WTC11 (cell line): ENCODE measurements around the gene CDH18. TPM values are rescaled to one million over a fixed set of nuclear protein-coding genes. Genes with fewer than 3 reads are reported as not detected.

Experiments used
- ATAC-seq: fragments of 200-7000 bp; cut with Tn5 transposase; 2 replicates; pipeline ENCODE4 v1.10.0; 2021; ENCODE audit warnings: mild to moderate bottlenecking, moderate library complexity
- CTCF ChIA-PET: fragments of 300-600 bp; sonication (Branson Sonifier 250); formaldehyde crosslinking; loops from one replicate; lab custom pipeline; 2021; ENCODE audit warnings: antibody characterized with exemption; lab: Charles Lee
- POLR2A ChIA-PET: fragments of 350-600 bp; sonication (Branson Sonifier 250); formaldehyde crosslinking; loops from one replicate; lab custom pipeline; 2021; ENCODE audit warnings: antibody characterized with exemption; lab: Charles Lee
- DNase-seq: peaks from one replicate; pipeline ENCODE4 v3.0.0; 2021; ENCODE audit warnings: low spot score
- H3K27ac Mint-ChIP-seq: 2 replicates; pipeline ENCODE4 v1.8.0; 2021; ENCODE audit warnings: mixed read lengths
- H3K27me3 Mint-ChIP-seq: 2 replicates; pipeline ENCODE4 v1.8.0; 2021; ENCODE audit warnings: low read depth, mild to moderate bottlenecking, moderate library complexity, mixed read lengths
- H3K36me3 Mint-ChIP-seq: 2 replicates; pipeline ENCODE4 v1.8.0; 2021; ENCODE audit warnings: mixed read lengths
- H3K4me1 Mint-ChIP-seq: 2 replicates; pipeline ENCODE4 v1.8.0; 2022; ENCODE audit warnings: mixed read lengths
- H3K4me3 Mint-ChIP-seq: 2 replicates; pipeline ENCODE4 v1.8.0; 2021; ENCODE audit warnings: mild to moderate bottlenecking, moderate library complexity, mixed read lengths
- H3K9me3 Mint-ChIP-seq: 2 replicates; pipeline ENCODE4 v1.8.0; 2021; ENCODE audit warnings: mixed read lengths
- CREM ChIP-seq: sonication (generic); formaldehyde crosslinking; IDR thresholded peaks from 2 replicates; pipeline ENCODE4 v1.8.1; 2022; ENCODE audit warnings: mild to moderate bottlenecking, missing genetic modification reagents, moderate library complexity
- ETV6 ChIP-seq: sonication (generic); formaldehyde crosslinking; IDR thresholded peaks from 2 replicates; pipeline ENCODE4 v1.8.1; 2022; ENCODE audit warnings: mild to moderate bottlenecking, missing genetic modification reagents
- FOXJ3 ChIP-seq: sonication (generic); formaldehyde crosslinking; IDR thresholded peaks from 2 replicates; pipeline ENCODE4 v1.9.0; 2021; ENCODE audit warnings: missing genetic modification reagents, mild to moderate bottlenecking, borderline replicate concordance
- FOXP4 ChIP-seq: sonication (generic); formaldehyde crosslinking; IDR thresholded peaks from 2 replicates; pipeline ENCODE4 v1.8.0; 2022; ENCODE audit warnings: mild to moderate bottlenecking, missing genetic modification reagents
- HMGXB4 ChIP-seq: sonication (generic); formaldehyde crosslinking; IDR thresholded peaks from 2 replicates; pipeline ENCODE4 v1.8.1; 2023; ENCODE audit warnings: mild to moderate bottlenecking, moderate library complexity, missing genetic modification reagents
- JAZF1 ChIP-seq: fragments of 250-450 bp; sonication (Bioruptor Pico); IDR thresholded peaks from 2 replicates; pipeline ENCODE4 v1.9.0; 2021; ENCODE audit warnings: moderate library complexity, mild to moderate bottlenecking, inconsistent platforms
- JUN ChIP-seq: sonication (generic); formaldehyde crosslinking; IDR thresholded peaks from 2 replicates; pipeline ENCODE4 v1.8.0; 2023; ENCODE audit warnings: mild to moderate bottlenecking, missing genetic modification reagents
- MYBL2 ChIP-seq: sonication (generic); formaldehyde crosslinking; IDR thresholded peaks from 2 replicates; pipeline ENCODE4 v1.8.1; 2023; ENCODE audit warnings: mild to moderate bottlenecking, moderate library complexity, missing genetic modification reagents
- NR1H2 ChIP-seq: sonication (generic); formaldehyde crosslinking; IDR thresholded peaks from 2 replicates; pipeline ENCODE4 v1.9.0; 2021; ENCODE audit warnings: mild to moderate bottlenecking, moderate library complexity, missing genetic modification reagents
- NR2C2 ChIP-seq: sonication (generic); formaldehyde crosslinking; IDR thresholded peaks from 2 replicates; pipeline ENCODE4 v1.8.0; 2022; ENCODE audit warnings: mild to moderate bottlenecking, missing genetic modification reagents
- RELA ChIP-seq: sonication (generic); formaldehyde crosslinking; IDR thresholded peaks from 2 replicates; pipeline ENCODE4 v1.8.1; 2022; ENCODE audit warnings: missing genetic modification reagents, mild to moderate bottlenecking, borderline replicate concordance
- SOX15 ChIP-seq: fragments of 250-450 bp; sonication (Bioruptor Pico); IDR thresholded peaks from 2 replicates; pipeline ENCODE4 v1.9.0; 2021; ENCODE audit warnings: mild to moderate bottlenecking
- ZNF121 ChIP-seq: sonication (generic); formaldehyde crosslinking; IDR thresholded peaks from 2 replicates; pipeline ENCODE4 v1.8.0; 2023; ENCODE audit warnings: missing genetic modification reagents
- ZNF263 ChIP-seq: sonication (generic); formaldehyde crosslinking; IDR thresholded peaks from 2 replicates; pipeline ENCODE4 v1.8.1; 2022; ENCODE audit warnings: low read depth, mild to moderate bottlenecking, moderate library complexity, missing genetic modification reagents
- total RNA-seq: library from RNA; stranded (reverse); gene quantifications from 3 replicates; pipeline ENCODE4 v1.2.3, GENCODE V29; 2021
- TF ChIP-seq, protein P1 (sequence below): sonication (generic); formaldehyde crosslinking; IDR thresholded peaks from 2 replicates; pipeline ENCODE4 v1.8.0; 2022; ENCODE audit warnings: mild to moderate bottlenecking, missing genetic modification reagents
- TF ChIP-seq, protein P2 (sequence below): fragments of 200-600 bp; IDR thresholded peaks from 2 replicates; pipeline ENCODE4 v1.8.0; 2022; ENCODE audit warnings: antibody characterized with exemption
- TF ChIP-seq, protein P3 (sequence below): fragments of 250-450 bp; sonication (Bioruptor Pico); IDR thresholded peaks from 2 replicates; pipeline ENCODE4 v1.9.0; 2021; ENCODE audit warnings: mild to moderate bottlenecking
- TF ChIP-seq, protein P4 (sequence below): fragments of 250-450 bp; sonication (Bioruptor Pico); IDR thresholded peaks from 2 replicates; pipeline ENCODE4 v2.1.2; 2022; ENCODE audit warnings: mild to moderate bottlenecking, moderate library complexity
- TF ChIP-seq, protein P5 (sequence below): sonication (generic); formaldehyde crosslinking; IDR thresholded peaks from 2 replicates; pipeline ENCODE4 v1.8.1; 2022; ENCODE audit warnings: mild to moderate bottlenecking, moderate library complexity, missing genetic modification reagents
- TF ChIP-seq, protein P6 (sequence below): fragments of 250-450 bp; sonication (Bioruptor Pico); IDR thresholded peaks from 2 replicates; pipeline ENCODE4 v1.9.0; 2021; ENCODE audit warnings: moderate library complexity, mild to moderate bottlenecking, inconsistent platforms, borderline replicate concordance
- TF ChIP-seq, protein P7 (sequence below): sonication (generic); formaldehyde crosslinking; IDR thresholded peaks from 2 replicates; pipeline ENCODE4 v1.8.0; 2022; ENCODE audit warnings: mild to moderate bottlenecking, missing genetic modification reagents
- TF ChIP-seq, protein P8 (sequence below): sonication (generic); formaldehyde crosslinking; IDR thresholded peaks from 2 replicates; pipeline ENCODE4 v1.8.0; 2022; ENCODE audit warnings: missing genetic modification reagents

Gene CDH18
- total RNA-seq, 1 experiment from 2014 or later: 0.24 TPM

- TF ChIP-seq NR1H2 (CRISPR knock-in tag) (no peak), ETV6 (no peak), FOXP4 (no peak)
- TF ChIP-seq, protein P1, sequence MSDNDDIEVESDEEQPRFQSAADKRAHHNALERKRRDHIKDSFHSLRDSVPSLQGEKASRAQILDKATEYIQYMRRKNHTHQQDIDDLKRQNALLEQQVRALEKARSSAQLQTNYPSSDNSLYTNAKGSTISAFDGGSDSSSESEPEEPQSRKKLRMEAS: no peak
- TF ChIP-seq, protein P2, sequence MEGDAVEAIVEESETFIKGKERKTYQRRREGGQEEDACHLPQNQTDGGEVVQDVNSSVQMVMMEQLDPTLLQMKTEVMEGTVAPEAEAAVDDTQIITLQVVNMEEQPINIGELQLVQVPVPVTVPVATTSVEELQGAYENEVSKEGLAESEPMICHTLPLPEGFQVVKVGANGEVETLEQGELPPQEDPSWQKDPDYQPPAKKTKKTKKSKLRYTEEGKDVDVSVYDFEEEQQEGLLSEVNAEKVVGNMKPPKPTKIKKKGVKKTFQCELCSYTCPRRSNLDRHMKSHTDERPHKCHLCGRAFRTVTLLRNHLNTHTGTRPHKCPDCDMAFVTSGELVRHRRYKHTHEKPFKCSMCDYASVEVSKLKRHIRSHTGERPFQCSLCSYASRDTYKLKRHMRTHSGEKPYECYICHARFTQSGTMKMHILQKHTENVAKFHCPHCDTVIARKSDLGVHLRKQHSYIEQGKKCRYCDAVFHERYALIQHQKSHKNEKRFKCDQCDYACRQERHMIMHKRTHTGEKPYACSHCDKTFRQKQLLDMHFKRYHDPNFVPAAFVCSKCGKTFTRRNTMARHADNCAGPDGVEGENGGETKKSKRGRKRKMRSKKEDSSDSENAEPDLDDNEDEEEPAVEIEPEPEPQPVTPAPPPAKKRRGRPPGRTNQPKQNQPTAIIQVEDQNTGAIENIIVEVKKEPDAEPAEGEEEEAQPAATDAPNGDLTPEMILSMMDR: no peak
- TF ChIP-seq, protein P3, sequence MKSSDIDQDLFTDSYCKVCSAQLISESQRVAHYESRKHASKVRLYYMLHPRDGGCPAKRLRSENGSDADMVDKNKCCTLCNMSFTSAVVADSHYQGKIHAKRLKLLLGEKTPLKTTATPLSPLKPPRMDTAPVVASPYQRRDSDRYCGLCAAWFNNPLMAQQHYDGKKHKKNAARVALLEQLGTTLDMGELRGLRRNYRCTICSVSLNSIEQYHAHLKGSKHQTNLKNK (CRISPR knock-in tag): no peak
Measured at GRCh38 chr5:19605846-19606407, 382.1 kb downstream of the CDH18 start (continued).

DNA sequence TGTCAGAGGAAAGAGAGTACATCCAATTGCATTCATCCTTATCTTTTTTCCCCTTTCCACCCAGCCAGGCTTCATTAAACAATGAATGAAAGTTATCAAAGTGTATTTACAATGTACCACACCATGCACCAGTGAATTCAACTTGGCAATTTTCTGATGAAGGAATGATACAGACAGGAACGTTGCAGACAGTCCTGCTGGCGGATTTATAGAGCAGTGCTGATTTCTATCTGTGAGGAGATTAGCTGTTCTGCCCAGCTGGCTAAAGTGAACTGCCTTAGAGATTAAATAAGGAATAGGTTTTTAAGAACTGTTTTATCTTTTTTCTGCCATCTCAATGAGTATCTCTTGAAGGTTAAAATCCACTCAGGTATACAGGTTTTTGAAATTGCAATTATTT is 403.9 kb downstream of the CDH18 start:
- Mint-ChIP-seq H3K9me3 (peaks cover 6% of the 10 kb centered on the region), H3K27ac (no peak overlapping the region), H3K4me1 (peaks cover 12% of the 10 kb centered on the region), H3K27me3 (no peaks in the 10 kb centered on the region), H3K4me3 (no peak overlapping the region), H3K36me3 (no peaks in the 10 kb centered on the region)
- CTCF ChIA-PET: no interaction called here
- DNase-seq: no peak
- no peak for TF ChIP-seq HMGXB4
- TF ChIP-seq, protein P4, sequence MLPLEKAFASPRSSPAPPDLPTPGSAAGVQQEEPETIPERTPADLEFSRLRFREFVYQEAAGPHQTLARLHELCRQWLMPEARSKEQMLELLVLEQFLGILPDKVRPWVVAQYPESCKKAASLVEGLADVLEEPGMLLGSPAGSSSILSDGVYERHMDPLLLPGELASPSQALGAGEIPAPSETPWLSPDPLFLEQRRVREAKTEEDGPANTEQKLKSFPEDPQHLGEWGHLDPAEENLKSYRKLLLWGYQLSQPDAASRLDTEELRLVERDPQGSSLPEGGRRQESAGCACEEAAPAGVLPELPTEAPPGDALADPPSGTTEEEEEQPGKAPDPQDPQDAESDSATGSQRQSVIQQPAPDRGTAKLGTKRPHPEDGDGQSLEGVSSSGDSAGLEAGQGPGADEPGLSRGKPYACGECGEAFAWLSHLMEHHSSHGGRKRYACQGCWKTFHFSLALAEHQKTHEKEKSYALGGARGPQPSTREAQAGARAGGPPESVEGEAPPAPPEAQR (CRISPR knock-in tag): no peak
- TF ChIP-seq, protein P5, sequence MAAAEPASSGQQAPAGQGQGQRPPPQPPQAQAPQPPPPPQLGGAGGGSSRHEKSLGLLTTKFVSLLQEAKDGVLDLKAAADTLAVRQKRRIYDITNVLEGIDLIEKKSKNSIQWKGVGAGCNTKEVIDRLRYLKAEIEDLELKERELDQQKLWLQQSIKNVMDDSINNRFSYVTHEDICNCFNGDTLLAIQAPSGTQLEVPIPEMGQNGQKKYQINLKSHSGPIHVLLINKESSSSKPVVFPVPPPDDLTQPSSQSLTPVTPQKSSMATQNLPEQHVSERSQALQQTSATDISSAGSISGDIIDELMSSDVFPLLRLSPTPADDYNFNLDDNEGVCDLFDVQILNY: no peak
- no peak for TF ChIP-seq ZNF121 (CRISPR knock-in tag)
- TF ChIP-seq SOX15 (CRISPR knock-in tag): no peak
- no peak for TF ChIP-seq JAZF1 (CRISPR knock-in tag)
- TF ChIP-seq, protein P6, sequence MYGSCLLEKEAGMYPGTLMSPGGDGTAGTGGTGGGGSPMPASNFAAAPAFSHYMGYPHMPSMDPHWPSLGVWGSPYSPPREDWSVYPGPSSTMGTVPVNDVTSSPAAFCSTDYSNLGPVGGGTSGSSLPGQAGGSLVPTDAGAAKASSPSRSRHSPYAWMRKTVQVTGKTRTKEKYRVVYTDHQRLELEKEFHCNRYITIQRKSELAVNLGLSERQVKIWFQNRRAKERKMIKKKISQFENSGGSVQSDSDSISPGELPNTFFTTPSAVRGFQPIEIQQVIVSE (CRISPR knock-in tag): no peak
- TF ChIP-seq RELA (CRISPR knock-in tag): no peak
- no peak for TF ChIP-seq FOXJ3 (CRISPR knock-in tag)
- TF ChIP-seq ETV6: no peak
- TF ChIP-seq, protein P7, sequence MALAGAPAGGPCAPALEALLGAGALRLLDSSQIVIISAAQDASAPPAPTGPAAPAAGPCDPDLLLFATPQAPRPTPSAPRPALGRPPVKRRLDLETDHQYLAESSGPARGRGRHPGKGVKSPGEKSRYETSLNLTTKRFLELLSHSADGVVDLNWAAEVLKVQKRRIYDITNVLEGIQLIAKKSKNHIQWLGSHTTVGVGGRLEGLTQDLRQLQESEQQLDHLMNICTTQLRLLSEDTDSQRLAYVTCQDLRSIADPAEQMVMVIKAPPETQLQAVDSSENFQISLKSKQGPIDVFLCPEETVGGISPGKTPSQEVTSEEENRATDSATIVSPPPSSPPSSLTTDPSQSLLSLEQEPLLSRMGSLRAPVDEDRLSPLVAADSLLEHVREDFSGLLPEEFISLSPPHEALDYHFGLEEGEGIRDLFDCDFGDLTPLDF (CRISPR knock-in tag): no peak
- no peak for TF ChIP-seq NR2C2
- TF ChIP-seq CREM (CRISPR knock-in tag): no peak
- TF ChIP-seq JUN: no peak
- TF ChIP-seq, protein P8, sequence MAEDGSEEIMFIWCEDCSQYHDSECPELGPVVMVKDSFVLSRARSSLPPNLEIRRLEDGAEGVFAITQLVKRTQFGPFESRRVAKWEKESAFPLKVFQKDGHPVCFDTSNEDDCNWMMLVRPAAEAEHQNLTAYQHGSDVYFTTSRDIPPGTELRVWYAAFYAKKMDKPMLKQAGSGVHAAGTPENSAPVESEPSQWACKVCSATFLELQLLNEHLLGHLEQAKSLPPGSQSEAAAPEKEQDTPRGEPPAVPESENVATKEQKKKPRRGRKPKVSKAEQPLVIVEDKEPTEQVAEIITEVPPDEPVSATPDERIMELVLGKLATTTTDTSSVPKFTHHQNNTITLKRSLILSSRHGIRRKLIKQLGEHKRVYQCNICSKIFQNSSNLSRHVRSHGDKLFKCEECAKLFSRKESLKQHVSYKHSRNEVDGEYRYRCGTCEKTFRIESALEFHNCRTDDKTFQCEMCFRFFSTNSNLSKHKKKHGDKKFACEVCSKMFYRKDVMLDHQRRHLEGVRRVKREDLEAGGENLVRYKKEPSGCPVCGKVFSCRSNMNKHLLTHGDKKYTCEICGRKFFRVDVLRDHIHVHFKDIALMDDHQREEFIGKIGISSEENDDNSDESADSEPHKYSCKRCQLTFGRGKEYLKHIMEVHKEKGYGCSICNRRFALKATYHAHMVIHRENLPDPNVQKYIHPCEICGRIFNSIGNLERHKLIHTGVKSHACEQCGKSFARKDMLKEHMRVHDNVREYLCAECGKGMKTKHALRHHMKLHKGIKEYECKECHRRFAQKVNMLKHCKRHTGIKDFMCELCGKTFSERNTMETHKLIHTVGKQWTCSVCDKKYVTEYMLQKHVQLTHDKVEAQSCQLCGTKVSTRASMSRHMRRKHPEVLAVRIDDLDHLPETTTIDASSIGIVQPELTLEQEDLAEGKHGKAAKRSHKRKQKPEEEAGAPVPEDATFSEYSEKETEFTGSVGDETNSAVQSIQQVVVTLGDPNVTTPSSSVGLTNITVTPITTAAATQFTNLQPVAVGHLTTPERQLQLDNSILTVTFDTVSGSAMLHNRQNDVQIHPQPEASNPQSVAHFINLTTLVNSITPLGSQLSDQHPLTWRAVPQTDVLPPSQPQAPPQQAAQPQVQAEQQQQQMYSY (CRISPR knock-in tag): no peak
- no peak for TF ChIP-seq ZNF263 (CRISPR knock-in tag)
- no peak for TF ChIP-seq MYBL2 (CRISPR knock-in tag)
- POLR2A ChIA-PET: no interaction called here
- peak; percentile 24; the same call in 1 of the 2 replicates for ATAC-seq
